ENCODE results near the gene ZER1.
A peak's percentile ranks its signal among the peaks of the same experiment; 100 is the strongest.
"Not testable (repeated sequence)": the region's sequence is repeated elsewhere in the genome, so short reads cannot be mapped to it uniquely, and the experiment has no call there.

The ZER1 gene

GRCh38 chr9:128701227-128701854 lies 70.4 kb downstream of the ZER1 start:
- TF ChIP-seq ZFX (IDR thresholded peaks at IDR 0.05; ENCODE audit: borderline replicate concordance) (no peak), CTCF (IDR thresholded peaks at IDR 0.05) (no peak)
- 0 out of 2 replicates have a peak overlapping the region, but pooled peaks have one; percentile 74 for H3K27ac ChIP-seq

GRCh38 chr9:128699096-128699795 lies 72.5 kb downstream of the ZER1 start:
- H3K27ac ChIP-seq, result peak overlapping the region; percentile 52; the same call in 1 of the 2 replicates

GRCh38 chr9:128696923-128697707 lies 74.6 kb downstream of the ZER1 start:
- no peak for TF ChIP-seq CTCF (IDR thresholded peaks at IDR 0.05)
- TF ChIP-seq ZFX (IDR thresholded peaks at IDR 0.05; ENCODE audit: borderline replicate concordance), result no peak

GRCh38 chr9:128694344-128694743 lies 77.4 kb downstream of the ZER1 start:
- TF ChIP-seq ZFX (IDR thresholded peaks at IDR 0.05; ENCODE audit: borderline replicate concordance) (no peak), CTCF (IDR thresholded peaks at IDR 0.05) (no peak)
- no peak overlapping the region; the same call in 1 of the 2 replicates for H3K27ac ChIP-seq

More at GRCh38 chr9:128696923-128697707, 74.6 kb downstream of the ZER1 start:
- H3K27ac ChIP-seq, result peak overlapping the region; percentile 52

GRCh38 chr9:128693738-128694137 lies 78.0 kb downstream of the ZER1 start:
- H3K27ac ChIP-seq, result not testable (repeated sequence)

- peak overlapping the region; percentile 93 for H3K27ac ChIP-seq
- TF ChIP-seq ZFX (IDR thresholded peaks at IDR 0.05; ENCODE audit: borderline replicate concordance) (no peak), CTCF (IDR thresholded peaks at IDR 0.05) (no peak)
Observed at GRCh38 chr9:128690684-128691034, 81.1 kb downstream of the ZER1 start.

- no peak for TF ChIP-seq ZFX (IDR thresholded peaks at IDR 0.05; ENCODE audit: borderline replicate concordance)
- TF ChIP-seq CTCF (IDR thresholded peaks at IDR 0.05), result no peak
Observed at GRCh38 chr9:128689820-128690683, 81.7 kb downstream of the ZER1 start.

More at GRCh38 chr9:128689820-128690683, 81.7 kb downstream of the ZER1 start:
- peak overlapping the region; percentile 93 for H3K27ac ChIP-seq
